ENCODE data around the gene SPACA5. TPM values are rescaled to one million over a fixed set of nuclear protein-coding genes. Genes with fewer than 3 reads are reported as not detected.
"Not testable (repeated sequence)": the region's sequence is repeated elsewhere in the genome, so short reads cannot be mapped to it uniquely, and the experiment has no call there.

Gene SPACA5
- total RNA-seq, 1 donor from 2014 or later, result not detected

DNA sequence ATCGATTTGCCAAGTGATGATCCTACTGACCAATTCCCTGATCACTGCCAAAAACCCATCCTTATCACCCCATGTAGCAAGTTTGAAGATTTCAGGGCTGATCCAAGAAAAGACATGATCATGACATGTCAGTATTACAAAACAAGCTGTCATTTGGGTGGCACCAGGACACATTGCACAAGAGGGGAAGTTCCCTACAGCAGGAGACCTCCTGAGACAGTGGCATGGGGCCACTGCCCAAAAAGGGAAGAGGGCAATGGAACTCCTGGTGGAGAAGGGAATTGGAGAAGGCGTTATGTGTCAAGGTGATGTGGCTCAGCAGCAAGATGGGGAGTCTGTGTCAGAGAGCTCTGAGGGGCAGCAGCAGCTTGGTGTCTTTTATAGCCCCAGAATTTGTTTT lies 46.4 kb upstream of the SPACA5 start:
- peaks cover 5% of the 10 kb centered on the region for H3K9me3 Mint-ChIP-seq (ENCODE audit: unreplicated experiment)
- no peak for TF ChIP-seq EZH2 (IDR thresholded peaks at IDR 0.05; ENCODE audit: insufficient read depth, low read length)
- Histone ChIP-seq H3K9ac (ENCODE audit: low read length) (no peak overlapping the region), H4K20me1 (ENCODE audit: insufficient read depth, low read length) (no peaks in the 10 kb centered on the region), H3K4me1 (ENCODE audit: insufficient read depth, low read length) (no peaks in the 10 kb centered on the region), H3K27ac (ENCODE audit: low read depth, low read length) (no peak overlapping the region), H3K27me3 (ENCODE audit: insufficient read depth, low read length) (no peaks in the 10 kb centered on the region), H2AFZ (ENCODE audit: low read depth, low read length) (no peak overlapping the region), H3K36me3 (ENCODE audit: insufficient read depth, low read length) (no peaks in the 10 kb centered on the region), H3K9me3 (ENCODE audit: insufficient read depth, low read depth, low read length) (no peaks in the 10 kb centered on the region), H3K4me2 (ENCODE audit: low read length) (no peak overlapping the region), H3K4me3 (ENCODE audit: insufficient read depth, low read depth, low read length) (no peak overlapping the region), H3K79me2 (ENCODE audit: insufficient read depth, low read length) (no peaks in the 10 kb centered on the region)
- DNase-seq (ENCODE audit: low read depth), result no peak
- H3K27me3 Mint-ChIP-seq (ENCODE audit: low read depth, unreplicated experiment), result no peaks in the 10 kb centered on the region
- H3K27ac Mint-ChIP-seq (ENCODE audit: unreplicated experiment), result no peak overlapping the region
- H3K4me1 Mint-ChIP-seq (ENCODE audit: low read depth, unreplicated experiment), result no peaks in the 10 kb centered on the region
- peak; percentile 55 for FAIRE-seq
- H3K4me3 Mint-ChIP-seq (ENCODE audit: unreplicated experiment), result no peak overlapping the region
- no peaks in the 10 kb centered on the region for H3K36me3 Mint-ChIP-seq (ENCODE audit: low read depth, unreplicated experiment)

DNA sequence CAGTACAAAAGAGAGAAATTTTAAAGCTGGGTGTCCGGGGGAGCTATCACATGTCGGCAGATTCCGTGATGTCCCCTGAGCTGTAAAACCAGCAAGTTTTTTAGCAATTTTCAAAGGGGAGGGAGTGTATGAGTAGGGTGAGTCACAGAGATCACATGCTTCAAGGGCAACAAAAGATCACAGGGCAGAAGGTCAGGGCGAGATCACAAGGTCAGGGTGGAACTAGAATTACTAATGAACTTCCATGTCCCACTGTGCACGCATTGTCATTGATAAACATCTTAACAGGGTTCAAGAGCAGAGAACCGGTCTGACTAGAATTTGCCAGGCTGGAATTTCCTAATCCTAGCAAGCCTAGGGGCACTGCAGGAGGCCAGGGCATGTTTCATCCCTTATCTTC lies 45.0 kb upstream of the SPACA5 start:
- H3K9me3 ChIP-seq (ENCODE audit: insufficient read depth, low read depth, low read length); FAIRE-seq; H3K27me3 ChIP-seq (ENCODE audit: insufficient read depth, low read length); H3K36me3 ChIP-seq (ENCODE audit: insufficient read depth, low read length); H2AFZ ChIP-seq (ENCODE audit: low read depth, low read length); H3K4me3 Mint-ChIP-seq (ENCODE audit: unreplicated experiment); H3K9ac ChIP-seq (ENCODE audit: low read length); H3K9me3 Mint-ChIP-seq (ENCODE audit: unreplicated experiment); H4K20me1 ChIP-seq (ENCODE audit: insufficient read depth, low read length); H3K4me3 ChIP-seq (ENCODE audit: insufficient read depth, low read depth, low read length); H3K27me3 Mint-ChIP-seq (ENCODE audit: low read depth, unreplicated experiment); DNase-seq (ENCODE audit: low read depth); H3K36me3 Mint-ChIP-seq (ENCODE audit: low read depth, unreplicated experiment); H3K4me1 ChIP-seq (ENCODE audit: insufficient read depth, low read length); H3K4me2 ChIP-seq (ENCODE audit: low read length); H3K79me2 ChIP-seq (ENCODE audit: insufficient read depth, low read length); H3K4me1 Mint-ChIP-seq (ENCODE audit: low read depth, unreplicated experiment); H3K27ac Mint-ChIP-seq (ENCODE audit: unreplicated experiment); H3K27ac ChIP-seq (ENCODE audit: low read depth, low read length): not testable (repeated sequence)

DNA sequence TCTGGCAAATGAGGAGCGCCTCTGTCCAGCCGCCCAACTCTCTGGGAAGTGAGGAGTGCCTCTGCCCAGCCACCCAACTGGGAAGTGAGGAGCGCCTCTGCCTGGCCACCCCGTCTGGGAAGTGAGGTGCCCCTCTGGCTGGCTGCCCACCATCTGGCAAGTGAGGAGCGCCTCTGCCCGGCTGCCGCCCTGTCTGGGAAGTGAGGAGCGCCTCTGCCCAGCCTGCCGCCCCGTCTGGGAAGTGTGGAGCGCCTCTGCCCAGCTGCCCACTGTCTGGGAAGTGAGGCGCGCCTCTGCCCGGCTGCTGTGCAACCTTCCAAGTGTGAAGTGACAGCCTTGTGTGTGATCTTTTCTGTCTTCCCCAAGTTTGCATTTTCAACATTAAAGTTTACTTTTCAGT lies 41.3 kb upstream of the SPACA5 start:
- not testable (repeated sequence) for H3K27ac Mint-ChIP-seq (ENCODE audit: unreplicated experiment); H3K4me3 ChIP-seq (ENCODE audit: insufficient read depth, low read depth, low read length); H2AFZ ChIP-seq (ENCODE audit: low read depth, low read length); H3K4me1 Mint-ChIP-seq (ENCODE audit: low read depth, unreplicated experiment); H3K4me3 Mint-ChIP-seq (ENCODE audit: unreplicated experiment); H3K36me3 Mint-ChIP-seq (ENCODE audit: low read depth, unreplicated experiment); H3K9me3 ChIP-seq (ENCODE audit: insufficient read depth, low read depth, low read length); H3K4me1 ChIP-seq (ENCODE audit: insufficient read depth, low read length); H3K4me2 ChIP-seq (ENCODE audit: low read length); H3K79me2 ChIP-seq (ENCODE audit: insufficient read depth, low read length); H3K27me3 Mint-ChIP-seq (ENCODE audit: low read depth, unreplicated experiment); H4K20me1 ChIP-seq (ENCODE audit: insufficient read depth, low read length); FAIRE-seq; DNase-seq (ENCODE audit: low read depth); H3K9ac ChIP-seq (ENCODE audit: low read length); H3K36me3 ChIP-seq (ENCODE audit: insufficient read depth, low read length); H3K27ac ChIP-seq (ENCODE audit: low read depth, low read length); H3K27me3 ChIP-seq (ENCODE audit: insufficient read depth, low read length)
- peaks cover 14% of the 10 kb centered on the region for H3K9me3 Mint-ChIP-seq (ENCODE audit: unreplicated experiment)

DNA sequence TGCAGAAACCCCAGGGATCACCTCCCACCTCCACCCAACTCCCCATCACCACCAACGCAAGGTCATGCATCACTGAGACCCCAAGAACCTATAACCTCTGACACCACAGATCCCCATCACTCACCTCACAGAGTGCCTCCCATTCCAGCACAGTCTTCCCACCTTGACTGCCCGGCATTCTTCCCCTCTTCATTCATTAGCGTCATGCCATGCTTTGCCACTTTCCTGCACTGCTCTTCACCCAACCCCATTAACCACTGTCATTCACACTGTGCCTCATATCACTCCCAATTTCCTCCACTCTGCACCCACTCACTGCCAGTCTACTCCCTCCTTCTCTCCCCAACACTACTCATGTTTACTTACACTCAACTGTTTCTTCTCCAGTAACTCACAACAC lies 33.6 kb upstream of the SPACA5 start:
- FAIRE-seq, result no peak

More for the DNA sequence above, 33.6 kb upstream of the SPACA5 start:
- H3K4me3 ChIP-seq (ENCODE audit: insufficient read depth, low read depth, low read length), result no peak overlapping the region
- no peaks in the 10 kb centered on the region for H4K20me1 ChIP-seq (ENCODE audit: insufficient read depth, low read length)
- H3K4me1 ChIP-seq (ENCODE audit: insufficient read depth, low read length), result no peaks in the 10 kb centered on the region
- H3K4me2 ChIP-seq (ENCODE audit: low read length), result no peak overlapping the region
- peaks cover 31% of the 10 kb centered on the region for H3K36me3 Mint-ChIP-seq (ENCODE audit: low read depth, unreplicated experiment)
- no peak overlapping the region for H3K27ac ChIP-seq (ENCODE audit: low read depth, low read length)
- H3K27ac Mint-ChIP-seq (ENCODE audit: unreplicated experiment), result no peak overlapping the region
- H3K9ac ChIP-seq (ENCODE audit: low read length), result no peak overlapping the region
- H3K79me2 ChIP-seq (ENCODE audit: insufficient read depth, low read length), result no peaks in the 10 kb centered on the region
- TF ChIP-seq, protein P1, sequence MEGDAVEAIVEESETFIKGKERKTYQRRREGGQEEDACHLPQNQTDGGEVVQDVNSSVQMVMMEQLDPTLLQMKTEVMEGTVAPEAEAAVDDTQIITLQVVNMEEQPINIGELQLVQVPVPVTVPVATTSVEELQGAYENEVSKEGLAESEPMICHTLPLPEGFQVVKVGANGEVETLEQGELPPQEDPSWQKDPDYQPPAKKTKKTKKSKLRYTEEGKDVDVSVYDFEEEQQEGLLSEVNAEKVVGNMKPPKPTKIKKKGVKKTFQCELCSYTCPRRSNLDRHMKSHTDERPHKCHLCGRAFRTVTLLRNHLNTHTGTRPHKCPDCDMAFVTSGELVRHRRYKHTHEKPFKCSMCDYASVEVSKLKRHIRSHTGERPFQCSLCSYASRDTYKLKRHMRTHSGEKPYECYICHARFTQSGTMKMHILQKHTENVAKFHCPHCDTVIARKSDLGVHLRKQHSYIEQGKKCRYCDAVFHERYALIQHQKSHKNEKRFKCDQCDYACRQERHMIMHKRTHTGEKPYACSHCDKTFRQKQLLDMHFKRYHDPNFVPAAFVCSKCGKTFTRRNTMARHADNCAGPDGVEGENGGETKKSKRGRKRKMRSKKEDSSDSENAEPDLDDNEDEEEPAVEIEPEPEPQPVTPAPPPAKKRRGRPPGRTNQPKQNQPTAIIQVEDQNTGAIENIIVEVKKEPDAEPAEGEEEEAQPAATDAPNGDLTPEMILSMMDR (IDR thresholded peaks at IDR 0.05; ENCODE audit: insufficient read depth, low read depth, low read length), result no peak
- TF ChIP-seq EZH2 (IDR thresholded peaks at IDR 0.05; ENCODE audit: insufficient read depth, low read length), result no peak
- no peaks in the 10 kb centered on the region for H3K4me1 Mint-ChIP-seq (ENCODE audit: low read depth, unreplicated experiment)
- peaks cover 4% of the 10 kb centered on the region for H3K36me3 ChIP-seq (ENCODE audit: insufficient read depth, low read length)
- peaks cover 48% of the 10 kb centered on the region for H3K9me3 Mint-ChIP-seq (ENCODE audit: unreplicated experiment)
- no peaks in the 10 kb centered on the region for H3K27me3 Mint-ChIP-seq (ENCODE audit: low read depth, unreplicated experiment)
- H3K27me3 ChIP-seq (ENCODE audit: insufficient read depth, low read length), result no peaks in the 10 kb centered on the region
- peaks cover 32% of the 10 kb centered on the region for H3K9me3 ChIP-seq (ENCODE audit: insufficient read depth, low read depth, low read length)
- no peak overlapping the region for H3K4me3 Mint-ChIP-seq (ENCODE audit: unreplicated experiment)
- H2AFZ ChIP-seq (ENCODE audit: low read depth, low read length), result no peak overlapping the region
- DNase-seq (ENCODE audit: low read depth), result no peak
